Adrenal gland (tissue), 5 donors: ENCODE measurements around the gene MYD88.

Experiments used
- POLR2A ChIP-seq, 2 donors: fragments of 450-650 bp; IDR thresholded peaks; one replicate each; pipeline ENCODE4 v1.6.1; 2017; ENCODE audit warnings: antibody characterized with exemption in 2 of 2, mild to moderate bottlenecking in 2 of 2, moderate library complexity in 1 of 2
- TF ChIP-seq, protein P1 (sequence below), 6 experiments: fragments of 450-650 bp in 4 of 6; fragments of 200-600 bp in 2 of 6; sonication (generic) in 1 of 6; IDR thresholded peaks; 1 replicate in 5 of 6; 2 replicates in 1 of 6; pipeline versions ENCODE4 v1.5.1 to v1.8.0; 2016 to 2021; ENCODE audit warnings: antibody characterized with exemption in 6 of 6, mild to moderate bottlenecking in 2 of 6, moderate library complexity in 1 of 6
- donor health status: DM: no; HTN: no; CAD: no.

DNA sequence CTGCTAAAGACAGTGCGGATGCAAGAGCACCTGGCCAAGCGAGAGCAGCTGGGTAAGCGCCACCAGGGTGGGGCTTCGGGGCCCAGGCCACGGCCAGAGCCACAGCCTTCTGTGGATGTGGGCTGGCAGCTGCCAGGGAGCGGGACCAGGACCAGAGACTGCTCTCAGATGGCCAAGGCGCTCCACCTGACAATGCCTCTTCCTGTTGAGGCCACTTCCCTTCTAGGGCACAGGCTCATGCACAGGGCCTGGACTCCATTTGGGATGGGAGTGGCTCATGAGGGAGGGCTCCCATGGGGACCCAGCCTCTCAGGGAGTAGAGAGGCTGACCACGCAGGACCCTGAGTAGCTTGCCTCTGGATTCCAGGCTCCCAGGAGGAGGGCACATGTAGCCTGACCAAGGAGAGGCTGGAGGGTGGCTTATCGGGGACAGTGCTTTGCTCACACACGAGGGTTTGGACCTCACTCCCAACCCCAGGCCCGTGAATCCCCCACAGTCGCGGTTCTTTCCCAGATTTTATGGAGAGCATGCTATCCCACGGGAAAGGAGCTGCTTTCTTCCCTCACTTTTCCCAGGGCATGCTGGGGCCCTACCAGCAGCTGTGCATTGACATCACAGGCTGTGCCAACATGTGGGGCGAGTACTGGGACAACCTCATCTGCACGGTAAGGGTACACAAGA, 26.6 kb upstream of the MYD88 start:
- TF ChIP-seq, protein P1, sequence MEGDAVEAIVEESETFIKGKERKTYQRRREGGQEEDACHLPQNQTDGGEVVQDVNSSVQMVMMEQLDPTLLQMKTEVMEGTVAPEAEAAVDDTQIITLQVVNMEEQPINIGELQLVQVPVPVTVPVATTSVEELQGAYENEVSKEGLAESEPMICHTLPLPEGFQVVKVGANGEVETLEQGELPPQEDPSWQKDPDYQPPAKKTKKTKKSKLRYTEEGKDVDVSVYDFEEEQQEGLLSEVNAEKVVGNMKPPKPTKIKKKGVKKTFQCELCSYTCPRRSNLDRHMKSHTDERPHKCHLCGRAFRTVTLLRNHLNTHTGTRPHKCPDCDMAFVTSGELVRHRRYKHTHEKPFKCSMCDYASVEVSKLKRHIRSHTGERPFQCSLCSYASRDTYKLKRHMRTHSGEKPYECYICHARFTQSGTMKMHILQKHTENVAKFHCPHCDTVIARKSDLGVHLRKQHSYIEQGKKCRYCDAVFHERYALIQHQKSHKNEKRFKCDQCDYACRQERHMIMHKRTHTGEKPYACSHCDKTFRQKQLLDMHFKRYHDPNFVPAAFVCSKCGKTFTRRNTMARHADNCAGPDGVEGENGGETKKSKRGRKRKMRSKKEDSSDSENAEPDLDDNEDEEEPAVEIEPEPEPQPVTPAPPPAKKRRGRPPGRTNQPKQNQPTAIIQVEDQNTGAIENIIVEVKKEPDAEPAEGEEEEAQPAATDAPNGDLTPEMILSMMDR (IDR thresholded peaks at IDR 0.05), result no peak
- no peak for TF ChIP-seq POLR2A (IDR thresholded peaks at IDR 0.05)
